K562 (cell line): Measurements from ENCODE around the gene CSRNP3. TPM values are rescaled to one million over a fixed set of nuclear protein-coding genes. Genes with fewer than 3 reads are reported as not detected.

ENCODE experiments used
- ATAC-seq: fragments of 200-7000 bp; cut with Tn5 transposase; 3 replicates; pipeline ENCODE4 v1.9.1; 2020; ENCODE audit warnings: moderate library complexity
- BruUV-seq: library from RNA; stranded (reverse); fragments of 400-500 nt; replicated peaks from 2 replicates; lab custom pipeline; 2021; lab: Mats Ljungman, UMichigan
- CTCF ChIA-PET: fragments of 300-600 bp; formaldehyde crosslinking; extraction: SDS; loops from one replicate; lab custom pipeline; 2021; ENCODE audit warnings: low intra/inter-chr PET ratio; lab: Yijun Ruan, JAX
- POLR2A ChIA-PET: fragments of 300-600, 350-650 bp; sonication (Branson Sonifier 250); formaldehyde crosslinking; extraction: SDS; loops from one replicate; lab custom pipeline; 2021; ENCODE audit warnings: antibody characterized with exemption, inconsistent platforms; lab: Yijun Ruan, JAX
- DNase-seq, 4 experiments: peaks; one replicate each; pipeline versions ENCODE4 v3.0.0 to v3.0.0-alpha.2; 2011 to 2018; ENCODE audit warnings: low spot score in 3 of 4, mixed read lengths in 3 of 4; ENCODE audit errors: extremely low read depth in 1 of 4
- FAIRE-seq: peaks from 2 replicates; lab custom pipeline; 2011; peaks lifted over from hg19 to GRCh38; lab: Jason Lieb, UNC
- H2AFZ ChIP-seq: 2 replicates; pipeline ENCODE4 v1.6.0; 2011; ENCODE audit warnings: low read depth, low read length, control low read depth, inconsistent platforms
- H3K27ac ChIP-seq: fragments of 200-600 bp; 3 replicates; pipeline ENCODE4 v1.8.0; 2011; ENCODE audit warnings: low read depth, mild to moderate bottlenecking, control low read depth, inconsistent platforms, low read length, moderate library complexity, mixed read lengths; ENCODE audit errors: extremely low read depth
- H3K27me3 ChIP-seq, 2 experiments: fragments of 300-600 bp in 1 of 2; 2 replicates in 1 of 2; 3 replicates in 1 of 2; pipeline versions ENCODE4 v1.6.0 to v1.8.0; 2011; ENCODE audit warnings: inconsistent platforms in 2 of 2, low read length in 2 of 2, mild to moderate bottlenecking in 1 of 2, mixed read lengths in 1 of 2, moderate library complexity in 1 of 2; ENCODE audit not compliant: control insufficient read depth in 2 of 2, insufficient read depth in 2 of 2
- H3K36me3 ChIP-seq: fragments of 300-600 bp; 3 replicates; pipeline ENCODE4 v1.8.0; 2011; ENCODE audit warnings: mild to moderate bottlenecking, low read length, inconsistent platforms; ENCODE audit not compliant: control insufficient read depth, insufficient read depth
- H3K4me1 ChIP-seq, 2 experiments: fragments of 200-600 bp in 1 of 2; replicated peaks in 1 of 2; 2 replicates in 1 of 2; 3 replicates in 1 of 2; pipeline versions ENCODE4 v1.5.1 to v1.8.0; 2011; ENCODE audit warnings: inconsistent platforms in 2 of 2, low read length in 2 of 2, mild to moderate bottlenecking in 1 of 2, mixed read lengths in 1 of 2, moderate library complexity in 1 of 2; ENCODE audit not compliant: control insufficient read depth in 2 of 2, insufficient read depth in 2 of 2
- H3K4me2 ChIP-seq: 2 replicates; pipeline ENCODE4 v1.6.1; 2011; ENCODE audit warnings: low read length, control low read depth, inconsistent platforms, mixed read lengths; ENCODE audit not compliant: insufficient read depth
- H3K4me3 ChIP-seq: fragments of 200-600 bp; sonication (generic), shearing (Covaris generic); 2 replicates; pipeline ENCODE4 v1.5.1; 2016; ENCODE audit warnings: control low read depth, inconsistent platforms
- H3K79me2 ChIP-seq: fragments of 200-600 bp; 3 replicates; pipeline ENCODE4 v1.8.0; 2011; ENCODE audit warnings: low read length, inconsistent platforms; ENCODE audit not compliant: control insufficient read depth, insufficient read depth
- H3K9ac ChIP-seq, 2 experiments: 2 replicates each; pipeline versions ENCODE4 v1.6.0 to v1.6.1; 2011; ENCODE audit warnings: low read depth in 2 of 2, low read length in 2 of 2, control low read depth in 1 of 2, inconsistent platforms in 1 of 2, mild to moderate bottlenecking in 1 of 2, mixed read lengths in 1 of 2; ENCODE audit not compliant: insufficient read depth in 1 of 2
- H3K9me1 ChIP-seq: one replicate; pipeline ENCODE4 v1.6.0; 2011; ENCODE audit warnings: inconsistent platforms, mild to moderate bottlenecking, low read length, moderate library complexity; ENCODE audit not compliant: control insufficient read depth, insufficient read depth
- H3K9me3 ChIP-seq: replicated peaks from 2 replicates; pipeline ENCODE4 v1.5.1; 2011; ENCODE audit warnings: low read depth, low read length, inconsistent platforms; ENCODE audit not compliant: control insufficient read depth, insufficient read depth
- H4K20me1 ChIP-seq: replicated peaks from 2 replicates; pipeline ENCODE4 v1.6.1; 2011; ENCODE audit warnings: low read length, inconsistent platforms, mixed read lengths; ENCODE audit not compliant: control insufficient read depth, insufficient read depth
- HNRNPH1 ChIP-seq: fragments of 200-400 bp; formaldehyde crosslinking; optimal IDR thresholded peaks from 2 replicates; pipeline ENCODE3; 2017; ENCODE audit warnings: low read depth, mild to moderate bottlenecking, low read length, moderate library complexity
- PYGO2 ChIP-seq: fragments of 450-650 bp; IDR thresholded peaks from 2 replicates; pipeline ENCODE4 v1.6.1; 2016; ENCODE audit warnings: mild to moderate bottlenecking, missing genetic modification characterization, moderate library complexity, missing compliant biosample characterization
- RAD21 ChIP-seq, 2 experiments: fragments of 250-450 bp in 1 of 2; fragments of 450-650 bp in 1 of 2; sonication (Bioruptor Pico) in 1 of 2; formaldehyde crosslinking in 1 of 2; IDR thresholded peaks in 1 of 2; conservative IDR thresholded peaks in 1 of 2; 2 replicates each; pipeline versions ENCODE4 v1.4.0 to v1.8.0; 2020 to 2022; ENCODE audit warnings: mild to moderate bottlenecking in 2 of 2, moderate library complexity in 1 of 2
- ZKSCAN3 ChIP-seq: fragments of 250-450 bp; sonication (Bioruptor Pico); IDR thresholded peaks from 2 replicates; pipeline ENCODE4 v1.4.0; 2020
- WGBS: fragments of 100-300 bp; shearing (Covaris generic); methylation state at CpG from one replicate; pipeline ENCODE4 v1.1.6; 2016; ENCODE audit warnings: low coverage, mixed read lengths; ENCODE audit not compliant: insufficient coverage; ENCODE audit errors: missing lambda C conversion rate; 5-methylcytosine and 5-hydroxymethylcytosine counted together
- in situ Hi-C: fragments of 300-500 bp; cut with MboI; formaldehyde crosslinking; loops from 4 replicates; pipeline ENCODE4 v1.15.0; 2018; ENCODE audit warnings: inconsistent platforms, mixed read lengths
- intact Hi-C: fragments of 100-400 bp; cut with micrococcal nuclease; formaldehyde crosslinking; loops from 2 replicates; pipeline ENCODE4 v1.14.2; 2022
- polyA plus RNA-seq, 8 experiments: library from polyadenylated mRNA; depleted of rRNA in 4 of 8; stranded (reverse) in 5 of 8; unstranded in 3 of 8; fragments of >200 nt; fragmentation: Nextera tagmentation in 2 of 8; fragmentation: Illumina TruSeq in 1 of 8; extraction: Ambion mirVana in 2 of 8; extraction: Trizol in 1 of 8; gene quantifications; 2 replicates each; pipeline versions ENCODE4 v1.2.1 to v1.2.3, GENCODE V29; 2011 to 2014; ENCODE audit warnings: inconsistent platforms in 1 of 8, missing spikeins in 1 of 8
- total RNA-seq, 7 experiments: library from RNA; depleted of rRNA in 6 of 7; stranded (reverse); fragments of >200 nt in 6 of 7; fragmentation: Illumina TruSeq in 2 of 7; extraction: Trizol in 2 of 7; gene quantifications; 2 replicates each; pipeline versions ENCODE4 v1.2.1 to v1.2.3, GENCODE V29; 2011 to 2021; ENCODE audit warnings: low replicate concordance in 1 of 7

Gene CSRNP3
- total and polyA plus RNA-seq, 9 of the 15 experiments (the other 6 are each of a cell fraction or from before 2014, with no cell fraction given), result not detected

DNA sequence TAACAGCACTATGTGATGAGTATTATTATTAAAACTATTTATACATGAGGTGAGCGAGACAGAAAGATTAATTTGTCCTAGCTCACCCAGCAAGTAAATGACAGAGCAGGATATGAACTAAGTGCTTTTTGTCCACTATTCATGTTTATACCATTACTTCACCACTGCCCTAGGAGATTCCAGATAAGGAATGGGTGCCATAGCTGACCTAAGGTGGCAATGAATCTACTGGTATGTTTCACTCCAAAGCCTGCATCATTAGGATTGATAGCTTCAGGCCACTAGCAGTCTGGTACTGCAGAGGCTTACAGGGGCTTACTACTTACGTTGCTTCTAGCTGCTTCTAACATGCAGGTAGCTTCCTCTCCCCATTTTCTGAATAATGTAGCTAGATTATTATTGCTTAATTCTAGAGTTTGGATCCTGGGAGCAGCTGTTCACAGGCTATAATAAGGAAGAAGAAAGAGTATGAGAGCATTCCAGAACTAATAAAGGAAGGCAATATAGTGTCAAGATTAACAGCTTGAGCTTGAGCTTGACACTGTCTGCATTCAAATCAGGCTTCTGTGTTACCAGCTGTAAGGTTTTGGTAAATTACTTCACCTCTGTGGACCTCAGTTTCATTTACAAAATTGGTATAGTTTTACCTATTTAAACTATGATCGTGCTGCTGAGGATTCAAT, 170.9 kb downstream of the CSRNP3 start:
- H3K4me1 ChIP-seq, result no peaks in the 10 kb centered on the region
- no TSS peak for BruUV-seq
- no peak overlapping the region for H3K4me2 ChIP-seq
- intact Hi-C loops (no loop called here), in situ Hi-C loops (no loop called here)
- FAIRE-seq (no peak), DNase-seq (no peak), ATAC-seq (no peak)
- ChIA-PET POLR2A (interaction anchor here (0.7 kb wide), 1 partner anchor 17 kb away, joined by 3 read pairs; no protein-coding TSS in a partner anchor), CTCF (no interaction called here)
- no peaks in the 10 kb centered on the region for H3K27me3 ChIP-seq
- H3K4me3 ChIP-seq, result no peak overlapping the region
- 0 out of 2 replicates have a peak, but pooled peaks cover 3% of the 10 kb centered on the region for H3K9me3 ChIP-seq
- WGBS, result 2% methylated on average over 3 of the region's 3 CpGs
- H4K20me1 ChIP-seq, result no peaks in the 10 kb centered on the region
- no peaks in the 10 kb centered on the region for H3K36me3 ChIP-seq
- H3K9me1 ChIP-seq, result no peaks in the 10 kb centered on the region
- H3K79me2 ChIP-seq, result no peaks in the 10 kb centered on the region
- TF ChIP-seq ZKSCAN3 (no peak), PYGO2 (tag) (no peak), RAD21 (CRISPR knock-in tag; conservative IDR thresholded peaks at IDR 0.05 in 1 of 2, IDR thresholded peaks at IDR 0.05 in 1 of 2) (no peak), HNRNPH1 (no peak)
- H3K9ac ChIP-seq, result no peak overlapping the region
- no peak overlapping the region for H3K27ac ChIP-seq
- no peak overlapping the region for H2AFZ ChIP-seq
